ENCODE results near the gene TYMP.

TYMP gene

GRCh38 chr22:50482107-50483074 is 47.4 kb downstream of the TYMP start:
- peak; percentile 64 for DNase-seq

DNA sequence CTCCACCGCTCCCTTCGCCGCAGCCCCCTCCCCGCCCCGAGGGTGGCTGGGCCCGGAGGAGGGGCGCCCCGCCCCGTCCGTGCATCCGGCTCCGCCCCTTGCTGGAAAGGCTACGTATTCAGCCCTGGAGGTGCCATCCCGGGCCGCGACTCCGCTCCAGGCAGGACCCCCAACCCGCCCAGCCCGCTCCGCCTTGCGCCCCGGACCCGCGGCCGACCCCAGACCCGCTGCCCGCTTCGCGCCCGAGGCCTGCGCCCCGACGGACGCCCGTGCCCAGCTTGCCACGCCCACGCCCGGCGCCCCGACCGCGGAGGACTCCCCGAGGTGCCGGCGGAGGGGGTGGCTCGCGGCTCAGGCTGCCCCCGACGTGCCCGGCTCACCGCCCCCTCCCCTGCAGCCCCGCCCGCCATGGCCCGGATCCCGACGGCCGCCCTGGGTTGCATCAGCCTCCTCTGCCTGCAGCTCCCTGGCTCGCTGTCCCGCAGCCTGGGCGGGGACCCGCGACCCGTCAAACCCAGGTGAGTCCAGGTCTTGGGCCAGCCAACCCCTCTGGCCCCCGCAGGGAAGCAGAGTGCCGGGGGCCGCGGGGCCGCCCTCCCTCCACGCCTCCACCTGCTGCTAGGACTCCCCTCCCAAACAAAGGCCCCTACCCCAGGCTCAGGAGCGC is 48.2 kb downstream of the TYMP start, which contains the start of gene ADM2:
TSS of gene ADM2 (plus strand) at position 104 of the 667 bp plus-strand sequence. CDS start at position 409, 305 bp downstream.
- DNase-seq = peak; percentile 67

DNA sequence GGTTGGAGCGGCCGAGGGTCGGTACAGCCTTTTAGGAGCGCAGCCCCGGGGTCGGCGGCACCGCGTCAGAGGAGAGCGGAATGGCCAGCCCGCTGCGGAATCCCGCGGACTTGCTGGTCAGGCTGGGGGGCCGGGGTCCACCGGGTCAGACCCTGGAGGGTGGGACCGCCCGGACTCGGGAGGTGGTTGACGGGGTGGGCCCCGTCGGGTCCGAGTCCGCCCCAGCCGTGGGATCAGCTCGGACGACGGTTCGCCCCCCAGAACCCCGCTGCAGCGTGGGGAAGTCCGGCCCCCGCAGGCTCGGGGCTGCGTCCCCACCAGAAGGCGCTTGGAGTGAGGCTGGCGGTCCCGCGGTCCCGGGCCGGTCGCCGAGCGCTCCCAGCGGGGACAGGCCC is 48.8 kb downstream of the TYMP start:
- DNase-seq = no peak

- DNase-seq = peak; percentile 55
Observed at GRCh38 chr22:50479721-50480120, 50.1 kb downstream of the TYMP start.

DNA sequence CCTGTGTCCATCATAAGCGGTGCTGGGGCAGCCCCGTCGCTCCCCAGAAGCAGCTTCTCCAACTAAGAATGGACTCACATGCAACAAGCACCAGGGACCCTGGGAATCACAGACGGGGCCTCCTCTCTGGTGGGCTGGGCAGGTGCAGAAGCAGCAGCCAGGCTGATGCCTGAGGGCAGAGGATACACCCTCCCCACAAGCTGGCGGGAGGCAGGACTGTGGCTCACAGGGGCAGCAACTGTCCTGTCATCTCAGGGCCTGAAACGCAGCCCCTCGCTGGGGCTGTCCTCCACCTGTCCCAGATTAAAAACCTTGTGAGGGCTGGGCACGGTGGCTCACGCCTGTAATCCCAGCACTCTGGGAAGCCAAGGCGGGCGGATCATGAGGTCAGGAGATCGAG is 51.9 kb downstream of the TYMP start:
- peak; percentile 35 for DNase-seq

DNA sequence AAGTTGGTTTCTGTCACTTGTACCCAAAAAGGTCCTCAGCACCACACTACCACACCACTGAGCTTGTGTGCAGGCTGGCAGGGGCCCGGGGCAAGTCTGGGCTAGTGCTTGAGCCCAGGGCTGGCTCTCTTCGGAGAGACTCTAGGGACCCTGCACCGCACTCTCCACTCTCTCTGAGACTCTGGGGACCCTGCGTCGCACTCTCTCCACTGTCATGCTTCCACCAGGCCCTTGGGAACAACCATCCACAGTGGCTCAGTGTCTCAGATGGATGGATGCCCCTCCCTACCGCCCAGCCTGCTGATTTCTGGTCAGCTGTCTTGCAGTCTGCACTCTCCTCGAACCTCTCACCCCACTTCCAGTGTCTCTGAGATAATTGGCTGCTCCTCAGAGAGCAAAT is 52.9 kb downstream of the TYMP start:
- DNase-seq = peak; percentile 42

Measured in NCI-H69 (cell line).